Measurements from ENCODE around the gene RIPOR3.
A peak's percentile ranks its signal among the peaks of the same experiment; 100 is the strongest.

The RIPOR3 gene

DNA sequence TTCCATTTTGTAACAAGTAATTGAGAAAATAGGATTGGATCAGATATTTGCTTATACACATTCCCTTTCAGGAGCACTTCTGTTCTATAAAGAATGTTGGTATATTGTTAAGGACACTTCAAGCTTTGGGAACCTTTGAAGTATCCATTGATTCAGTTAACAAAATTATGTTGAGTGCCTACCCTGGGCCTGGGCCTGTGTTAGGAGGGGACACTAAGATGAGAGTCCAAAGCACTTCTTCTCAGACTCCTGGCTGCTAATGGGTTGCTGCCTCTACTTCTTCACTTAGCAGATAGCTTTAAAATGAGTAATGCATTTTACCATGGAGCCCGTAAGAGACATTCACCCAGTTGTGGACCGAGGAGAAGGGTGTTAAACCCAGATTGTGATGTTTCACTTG, 140.8 kb downstream of the RIPOR3 start:
- H3K27ac ChIP-seq, result no peak overlapping the region

GRCh38 chr20:50548396-50548795, 142.9 kb downstream of the RIPOR3 start:
- Histone ChIP-seq H3K27ac (no peak overlapping the region), H3K4me3 (ENCODE audit: low read depth in 1 of 2, low read length in 1 of 2) (no peak overlapping the region), H3K27me3 (no peaks in the 10 kb centered on the region), H3K4me1 (ENCODE audit: control insufficient read depth in 1 of 2, insufficient read depth in 1 of 2, low read depth in 1 of 2, low read length in 1 of 2) (peaks cover 10 to 20% of the 10 kb centered on the region in 2 experiments), H3K36me3 (peaks cover 10% of the 10 kb centered on the region), H3K9me3 (no peaks in the 10 kb centered on the region)
- TF ChIP-seq CTCF (IDR thresholded peaks at IDR 0.05), result no peak

More for the DNA sequence above, 140.8 kb downstream of the RIPOR3 start:
- Histone ChIP-seq H3K4me1 (ENCODE audit: control insufficient read depth in 1 of 2, insufficient read depth in 1 of 2, low read depth in 1 of 2, low read length in 1 of 2) (peaks cover 6 to 12% of the 10 kb centered on the region in 2 experiments), H3K9me3 (no peaks in the 10 kb centered on the region), H3K4me3 (ENCODE audit: low read depth in 1 of 2, low read length in 1 of 2) (no peak overlapping the region), H3K27me3 (no peaks in the 10 kb centered on the region), H3K36me3 (peaks cover 10% of the 10 kb centered on the region)
- TF ChIP-seq CTCF (IDR thresholded peaks at IDR 0.05), result no peak

DNA sequence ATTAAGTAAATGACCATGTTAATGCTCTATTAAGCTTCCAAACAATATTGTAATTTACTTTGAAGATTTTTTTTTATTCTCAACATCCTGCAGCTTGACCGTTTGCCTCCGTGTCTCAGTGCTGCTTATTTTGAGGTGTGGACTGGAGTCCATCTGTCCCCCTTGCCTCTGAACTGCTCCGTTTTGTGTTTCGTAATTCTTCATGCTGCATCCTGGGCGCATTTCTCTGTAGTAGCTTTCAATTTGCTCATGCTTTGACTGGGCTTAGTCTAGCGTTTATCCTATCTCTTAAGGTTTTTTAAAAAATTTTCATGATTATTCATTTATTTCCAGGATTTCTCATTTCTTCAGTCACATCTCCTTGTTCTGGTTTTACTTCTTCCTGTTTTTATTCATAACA, 143.4 kb downstream of the RIPOR3 start:
- no peak overlapping the region for H3K4me3 ChIP-seq (ENCODE audit: low read depth in 1 of 2, low read length in 1 of 2)
- H3K27me3 ChIP-seq, result no peaks in the 10 kb centered on the region
- TF ChIP-seq CTCF (IDR thresholded peaks at IDR 0.05), result no peak
- H3K9me3 ChIP-seq, result no peaks in the 10 kb centered on the region
- no peak overlapping the region for H3K27ac ChIP-seq
- H3K4me1 ChIP-seq (ENCODE audit: control insufficient read depth in 1 of 2, insufficient read depth in 1 of 2, low read depth in 1 of 2, low read length in 1 of 2), result peaks cover 14 to 24% of the 10 kb centered on the region in 2 experiments
- peaks cover 10% of the 10 kb centered on the region for H3K36me3 ChIP-seq

GRCh38 chr20:50546729-50547314, 144.5 kb downstream of the RIPOR3 start:
- peaks cover 10% of the 10 kb centered on the region for H3K36me3 ChIP-seq
- H3K27ac ChIP-seq, result peak overlapping the region; percentile 64
- no peaks in the 10 kb centered on the region for H3K27me3 ChIP-seq
- H3K9me3 ChIP-seq, result no peaks in the 10 kb centered on the region
- H3K4me3 ChIP-seq (ENCODE audit: low read depth in 1 of 2, low read length in 1 of 2), result no peak overlapping the region
- TF ChIP-seq CTCF (IDR thresholded peaks at IDR 0.05), result no peak
- peaks cover 26 to 36% of the 10 kb centered on the region in 2 experiments for H3K4me1 ChIP-seq (ENCODE audit: control insufficient read depth in 1 of 2, insufficient read depth in 1 of 2, low read depth in 1 of 2, low read length in 1 of 2)

GRCh38 chr20:50545126-50545525, 146.2 kb downstream of the RIPOR3 start:
- H3K27ac ChIP-seq, result no peak overlapping the region
- no peak overlapping the region for H3K4me3 ChIP-seq (ENCODE audit: low read depth in 1 of 2, low read length in 1 of 2)
- H3K4me1 ChIP-seq (ENCODE audit: control insufficient read depth in 1 of 2, insufficient read depth in 1 of 2, low read depth in 1 of 2, low read length in 1 of 2), result peaks cover 43 to 53% of the 10 kb centered on the region in 2 experiments
- H3K27me3 ChIP-seq, result no peaks in the 10 kb centered on the region
- H3K9me3 ChIP-seq, result no peaks in the 10 kb centered on the region
- peaks cover 7% of the 10 kb centered on the region for H3K36me3 ChIP-seq
- TF ChIP-seq CTCF (IDR thresholded peaks at IDR 0.05), result no peak
